Skeletal muscle tissue (tissue), 4 donors: ENCODE data around the gene ARHGAP31. TPM values are rescaled to one million over a fixed set of nuclear protein-coding genes. Genes with fewer than 3 reads are reported as not detected.
"Not testable (repeated sequence)": the region's sequence is repeated elsewhere in the genome, so short reads cannot be mapped to it uniquely, and the experiment has no call there.

Source experiments
- H3K27ac ChIP-seq: one replicate; pipeline ENCODE4 v1.7.0; 2013; ENCODE audit warnings: mild to moderate bottlenecking, low read depth, low read length, inconsistent platforms
- H3K27me3 ChIP-seq, 3 donors: one replicate each; pipeline ENCODE4 v1.7.0; 2013; ENCODE audit warnings: low read length in 3 of 3; ENCODE audit not compliant: control insufficient read depth in 3 of 3, insufficient read depth in 3 of 3
- H3K36me3 ChIP-seq, 3 donors: one replicate each; pipeline ENCODE4 v1.7.0; 2013; ENCODE audit warnings: low read length in 3 of 3; ENCODE audit not compliant: control insufficient read depth in 3 of 3, insufficient read depth in 3 of 3
- H3K4me1 ChIP-seq, 3 donors: one replicate each; pipeline ENCODE4 v1.7.0; 2013; ENCODE audit warnings: low read length in 3 of 3, mild to moderate bottlenecking in 3 of 3; ENCODE audit not compliant: control insufficient read depth in 3 of 3, insufficient read depth in 3 of 3
- H3K4me3 ChIP-seq, 3 donors: one replicate each; pipeline ENCODE4 v1.7.0; 2013; ENCODE audit warnings: low read length in 3 of 3
- H3K9ac ChIP-seq, 3 donors: one replicate each; pipeline ENCODE4 v1.7.0; 2013; ENCODE audit warnings: low read length in 3 of 3, mild to moderate bottlenecking in 3 of 3, moderate library complexity in 2 of 3, low read depth in 1 of 3
- H3K9me3 ChIP-seq, 3 donors: one replicate each; pipeline ENCODE4 v1.7.0; 2013; ENCODE audit warnings: low read length in 3 of 3; ENCODE audit not compliant: control insufficient read depth in 3 of 3
- total RNA-seq: library from RNA; depleted of rRNA; stranded (reverse); fragments of >200 nt; gene quantifications from one replicate; pipeline ENCODE4 v1.2.3, GENCODE V29; 2014
- donor health status: Osteomylitis.

The ARHGAP31 gene
- total RNA-seq, 1 donor from 2014 or later: 9.4 TPM

GRCh38 chr3:119359476-119360326, 65.5 kb downstream of the ARHGAP31 start:
- H3K9ac ChIP-seq: peak overlapping the region in 1 of 3 donors; percentile 5
- H3K9me3 ChIP-seq: no peaks in the 10 kb centered on the region
- no peak overlapping the region for H3K4me3 ChIP-seq
- no peaks in the 10 kb centered on the region for H3K4me1 ChIP-seq
- no peak overlapping the region for H3K27ac ChIP-seq
- H3K36me3 ChIP-seq: no peaks in the 10 kb centered on the region
- H3K27me3 ChIP-seq: no peaks in the 10 kb centered on the region

GRCh38 chr3:119360736-119361462, 66.7 kb downstream of the ARHGAP31 start:
- H3K4me3 ChIP-seq: no peak overlapping the region
- no peaks in the 10 kb centered on the region for H3K9me3 ChIP-seq
- no peak overlapping the region for H3K9ac ChIP-seq
- H3K36me3 ChIP-seq: no peaks in the 10 kb centered on the region
- H3K4me1 ChIP-seq: no peaks in the 10 kb centered on the region
- no peaks in the 10 kb centered on the region for H3K27me3 ChIP-seq
- no peak overlapping the region for H3K27ac ChIP-seq

GRCh38 chr3:119362010-119362409, 67.8 kb downstream of the ARHGAP31 start:
- no peak overlapping the region for H3K4me3 ChIP-seq
- no peak overlapping the region for H3K27ac ChIP-seq
- no peaks in the 10 kb centered on the region for H3K36me3 ChIP-seq
- no peaks in the 10 kb centered on the region for H3K27me3 ChIP-seq
- H3K9me3 ChIP-seq: no peaks in the 10 kb centered on the region
- H3K9ac ChIP-seq: no peak overlapping the region
- H3K4me1 ChIP-seq: no peaks in the 10 kb centered on the region

GRCh38 chr3:119362940-119363725, 69.0 kb downstream of the ARHGAP31 start:
- Histone ChIP-seq H3K9ac (no peak overlapping the region), H3K4me1 (no peaks in the 10 kb centered on the region), H3K27me3 (no peaks in the 10 kb centered on the region), H3K36me3 (peaks cover 0 to 4% (median 0%) of the 10 kb centered on the region in 3 donors), H3K4me3 (no peak overlapping the region), H3K27ac (no peak overlapping the region), H3K9me3 (no peaks in the 10 kb centered on the region)

GRCh38 chr3:119364401-119364800, 70.2 kb downstream of the ARHGAP31 start:
- Histone ChIP-seq H3K4me3 (no peak overlapping the region), H3K4me1 (no peaks in the 10 kb centered on the region), H3K9ac (no peak overlapping the region), H3K27me3 (no peaks in the 10 kb centered on the region), H3K27ac (no peak overlapping the region), H3K9me3 (no peaks in the 10 kb centered on the region), H3K36me3 (peaks cover 0 to 8% (median 4%) of the 10 kb centered on the region in 3 donors)

DNA sequence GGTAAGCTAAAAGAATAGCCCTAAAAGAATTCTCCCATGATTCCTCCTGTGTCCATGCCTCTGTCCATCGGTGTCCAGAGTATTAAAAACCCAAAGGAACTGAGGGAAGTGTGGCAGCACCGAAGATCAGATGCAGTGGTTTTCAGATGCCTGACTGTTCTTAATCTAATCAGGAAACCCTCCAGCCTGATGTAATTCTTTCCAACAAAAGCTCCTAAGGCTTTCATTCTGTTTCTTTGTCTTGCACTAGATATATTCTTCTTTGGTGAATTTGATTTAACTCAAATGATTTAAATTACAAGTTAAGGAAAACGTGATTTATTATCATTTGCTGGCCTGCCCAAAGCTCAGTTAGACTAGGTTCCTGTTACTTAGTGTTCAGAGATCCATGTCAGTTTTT, 71.2 kb downstream of the ARHGAP31 start:
- H3K9ac ChIP-seq: no peak overlapping the region
- H3K36me3 ChIP-seq: peaks cover 0 to 8% (median 4%) of the 10 kb centered on the region in 3 donors
- no peaks in the 10 kb centered on the region for H3K4me1 ChIP-seq
- no peak overlapping the region for H3K4me3 ChIP-seq
- H3K9me3 ChIP-seq: no peaks in the 10 kb centered on the region
- H3K27me3 ChIP-seq: no peaks in the 10 kb centered on the region
- no peak overlapping the region for H3K27ac ChIP-seq

DNA sequence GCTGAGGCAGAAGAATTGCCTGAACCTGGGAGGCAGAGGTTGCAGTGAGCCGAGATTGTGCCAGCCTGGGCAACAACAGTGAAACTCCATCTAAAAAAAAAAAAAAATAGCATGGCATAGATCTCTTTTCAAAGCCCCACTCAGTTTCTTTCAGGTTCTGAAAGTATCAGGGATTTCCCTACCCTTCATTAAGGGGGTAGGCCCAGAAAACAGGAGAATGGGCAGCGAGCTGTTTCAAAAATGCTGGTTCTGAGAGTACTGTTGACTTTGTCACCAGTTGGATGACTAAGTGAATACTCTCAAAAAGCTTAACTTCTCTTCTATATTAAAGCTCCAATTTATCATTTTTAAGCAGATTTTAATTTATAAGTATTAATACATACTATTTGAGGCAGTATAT, 72.8 kb downstream of the ARHGAP31 start:
- H3K4me3 ChIP-seq: no peak overlapping the region
- H3K9me3 ChIP-seq: no peaks in the 10 kb centered on the region
- H3K4me1 ChIP-seq: no peaks in the 10 kb centered on the region
- H3K9ac ChIP-seq: no peak overlapping the region
- H3K27ac ChIP-seq: no peak overlapping the region
- no peaks in the 10 kb centered on the region for H3K27me3 ChIP-seq
- peaks cover 0 to 8% (median 4%) of the 10 kb centered on the region in 3 donors for H3K36me3 ChIP-seq

DNA sequence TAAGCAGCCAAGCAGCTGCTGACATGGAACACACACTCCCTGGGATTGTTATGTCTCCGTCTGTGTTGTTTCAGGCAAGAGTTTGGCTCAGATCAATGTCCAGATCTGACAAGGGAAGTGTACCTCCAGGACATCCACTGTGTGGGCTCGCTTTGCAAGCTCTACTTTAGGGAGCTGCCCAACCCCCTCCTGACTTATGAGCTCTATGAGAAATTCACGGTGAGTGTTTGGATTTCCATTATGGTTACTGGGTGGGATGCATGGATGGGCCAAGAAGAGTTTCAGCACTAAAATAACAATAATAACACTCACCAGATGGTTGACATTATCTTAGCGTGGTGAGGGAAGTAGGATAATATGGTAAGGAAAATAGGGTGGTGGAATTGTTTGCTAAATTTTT, 74.1 kb downstream of the ARHGAP31 start:
- Histone ChIP-seq H3K9ac (no peak overlapping the region), H3K4me1 (no peaks in the 10 kb centered on the region), H3K9me3 (no peaks in the 10 kb centered on the region), H3K36me3 (peaks cover 0 to 8% (median 4%) of the 10 kb centered on the region in 3 donors), H3K27ac (no peak overlapping the region), H3K27me3 (no peaks in the 10 kb centered on the region), H3K4me3 (no peak overlapping the region)

DNA sequence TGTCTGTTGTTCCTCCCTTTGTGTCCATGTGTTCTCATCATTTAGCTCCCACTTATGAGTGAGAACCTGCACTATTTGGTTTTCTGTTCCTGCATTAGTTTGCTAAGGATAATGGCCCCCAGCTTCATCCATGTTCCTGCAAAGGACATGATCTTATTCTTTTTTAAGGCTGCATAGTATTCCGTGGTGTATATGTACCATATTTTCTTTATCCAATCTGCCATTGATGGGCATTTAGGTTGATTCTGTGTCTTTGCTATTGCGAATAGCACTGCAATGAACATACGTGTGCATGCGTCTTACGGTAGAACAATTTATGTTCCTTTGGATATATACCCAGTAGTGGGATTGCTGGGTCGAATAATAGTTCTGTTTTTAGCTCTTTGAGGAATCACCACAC, 77.6 kb downstream of the ARHGAP31 start:
- not testable (repeated sequence) for H3K9ac ChIP-seq, H3K27ac ChIP-seq

More for the DNA sequence above, 77.6 kb downstream of the ARHGAP31 start:
- not testable (repeated sequence) for H3K4me3 ChIP-seq, H3K9me3 ChIP-seq, H3K4me1 ChIP-seq, H3K27me3 ChIP-seq
- peaks cover 0 to 11% (median 4%) of the 10 kb centered on the region in 3 donors for H3K36me3 ChIP-seq
